GM12878 (cell line): Measurements from ENCODE around the gene SYTL5.

ENCODE experiments used
- IRF5 ChIP-seq: fragments of 450-650 bp; IDR thresholded peaks from 2 replicates; pipeline ENCODE4 v1.6.1; 2017; ENCODE audit warnings: borderline replicate concordance
- SMAD1 ChIP-seq: fragments of 450-650 bp; IDR thresholded peaks from 2 replicates; pipeline ENCODE4 v1.6.1; 2018; ENCODE audit warnings: mild to moderate bottlenecking, low read depth; ENCODE audit not compliant: partially characterized antibody

GRCh38 chrX:38129366-38129765, 123.0 kb downstream of the SYTL5 start:
- TF ChIP-seq SMAD1 (no peak), IRF5 (no peak)
